ENCODE data around the gene TRIM37. TPM values are rescaled to one million over a fixed set of nuclear protein-coding genes. Genes with fewer than 3 reads are reported as not detected.
A peak's percentile ranks its signal among the peaks of the same experiment; 100 is the strongest.

Gene TRIM37
- polyA plus RNA-seq, 1 donor (not counting 4 experiments of a cell fraction or from before 2014, with no cell fraction given), result 26.4 TPM

- Histone ChIP-seq H3K9ac (ENCODE audit: control insufficient read depth, extremely low read depth, insufficient read depth, low read length) (no peak overlapping the region), H3K4me3 (ENCODE audit: control insufficient read depth in 2 of 3, extremely low read depth in 1 of 3, insufficient read depth in 2 of 3, low read depth in 1 of 3, low read length in 3 of 3) (no peak overlapping the region), H2AFZ (ENCODE audit: control insufficient read depth, low read length) (no peak overlapping the region), H3K9me3 (ENCODE audit: control insufficient read depth, low read depth, low read length) (no peaks in the 10 kb centered on the region), H3K36me3 (ENCODE audit: control insufficient read depth in 2 of 2, extremely low read depth in 1 of 2, insufficient read depth in 2 of 2, low read length in 2 of 2) (no peaks in the 10 kb centered on the region), H3K4me1 (ENCODE audit: control insufficient read depth, extremely low read depth, insufficient read depth, low read length) (no peaks in the 10 kb centered on the region), H3K79me2 (ENCODE audit: control insufficient read depth, insufficient read depth, low read length) (no peaks in the 10 kb centered on the region), H3K9me1 (ENCODE audit: control insufficient read depth, extremely low read depth, insufficient read depth, low read length) (no peaks in the 10 kb centered on the region), H3K4me2 (ENCODE audit: control insufficient read depth, extremely low read depth, insufficient read depth, low read depth, low read length) (no peak overlapping the region), H4K20me1 (ENCODE audit: control insufficient read depth, extremely low read depth, insufficient read depth, low read length) (no peaks in the 10 kb centered on the region), H3K27ac (ENCODE audit: control insufficient read depth, insufficient read depth, low read length) (no peak overlapping the region), H3K27me3 (ENCODE audit: control insufficient read depth, extremely low read depth, insufficient read depth, low read length) (no peaks in the 10 kb centered on the region)
- no peak for TF ChIP-seq EZH2 (IDR thresholded peaks at IDR 0.05; ENCODE audit: low read length)
- no peak for TF ChIP-seq CTCF (optimal IDR thresholded peaks at IDR 0.05 in 1 of 3, IDR thresholded peaks at IDR 0.05 in 1 of 3, conservative IDR thresholded peaks at IDR 0.05 in 1 of 3; ENCODE audit: extremely low read depth in 1 of 3, insufficient read depth in 2 of 3, low read length in 3 of 3)
- peak; percentile 36 for FAIRE-seq
- DNase-seq (ENCODE audit: low read depth, low spot score), result no peak
- dilution Hi-C loops (cut with MboI; ENCODE audit: extremely low pct_ligation_motif_present, low sequenced_read_pairs), result no loop called here
These were observed 138.1 kb downstream of the TRIM37 start for GRCh38 chr17:58968426-58969061.

GRCh38 chr17:58966208-58966607 lies 140.5 kb downstream of the TRIM37 start:
- no peaks in the 10 kb centered on the region for H3K27me3 ChIP-seq (ENCODE audit: control insufficient read depth, extremely low read depth, insufficient read depth, low read length)
- no peaks in the 10 kb centered on the region for H3K9me3 ChIP-seq (ENCODE audit: control insufficient read depth, low read depth, low read length)
- dilution Hi-C loops (cut with MboI; ENCODE audit: extremely low pct_ligation_motif_present, low sequenced_read_pairs), result no loop called here
- no peaks in the 10 kb centered on the region for H3K36me3 ChIP-seq (ENCODE audit: control insufficient read depth in 2 of 2, extremely low read depth in 1 of 2, insufficient read depth in 2 of 2, low read length in 2 of 2)
- no peak overlapping the region for H3K9ac ChIP-seq (ENCODE audit: control insufficient read depth, extremely low read depth, insufficient read depth, low read length)
- no peak overlapping the region for H2AFZ ChIP-seq (ENCODE audit: control insufficient read depth, low read length)
- FAIRE-seq, result no peak
- no peak for DNase-seq (ENCODE audit: low read depth, low spot score)
- no peaks in the 10 kb centered on the region for H3K4me1 ChIP-seq (ENCODE audit: control insufficient read depth, extremely low read depth, insufficient read depth, low read length)
- H3K4me3 ChIP-seq (ENCODE audit: control insufficient read depth in 2 of 3, extremely low read depth in 1 of 3, insufficient read depth in 2 of 3, low read depth in 1 of 3, low read length in 3 of 3), result no peak overlapping the region
- no peak overlapping the region for H3K27ac ChIP-seq (ENCODE audit: control insufficient read depth, insufficient read depth, low read length)
- H3K4me2 ChIP-seq (ENCODE audit: control insufficient read depth, extremely low read depth, insufficient read depth, low read depth, low read length), result no peak overlapping the region
- no peaks in the 10 kb centered on the region for H4K20me1 ChIP-seq (ENCODE audit: control insufficient read depth, extremely low read depth, insufficient read depth, low read length)
- TF ChIP-seq EZH2 (IDR thresholded peaks at IDR 0.05; ENCODE audit: low read length), result no peak
- no peak for TF ChIP-seq CTCF (optimal IDR thresholded peaks at IDR 0.05 in 1 of 3, IDR thresholded peaks at IDR 0.05 in 1 of 3, conservative IDR thresholded peaks at IDR 0.05 in 1 of 3; ENCODE audit: extremely low read depth in 1 of 3, insufficient read depth in 2 of 3, low read length in 3 of 3)
- H3K9me1 ChIP-seq (ENCODE audit: control insufficient read depth, extremely low read depth, insufficient read depth, low read length), result no peaks in the 10 kb centered on the region
- no peaks in the 10 kb centered on the region for H3K79me2 ChIP-seq (ENCODE audit: control insufficient read depth, insufficient read depth, low read length)

Measured in keratinocyte (primary cell).